H1 (cell line): ENCODE measurements around the gene NUBP2. TPM values are rescaled to one million over a fixed set of nuclear protein-coding genes. Genes with fewer than 3 reads are reported as not detected.
A peak's percentile ranks its signal among the peaks of the same experiment; 100 is the strongest.

Experiments used
- CTCF ChIA-PET: fragments of 300-600 bp; sonication (Branson Sonifier 250); formaldehyde crosslinking; loops from one replicate; lab custom pipeline; 2021; ENCODE audit not compliant: partially characterized antibody; lab: Charles Lee
- POLR2A ChIA-PET: fragments of 300-600 bp; sonication (Branson Sonifier 250); formaldehyde crosslinking; loops from one replicate; lab custom pipeline; 2021; ENCODE audit warnings: inconsistent platforms; ENCODE audit not compliant: partially characterized antibody; lab: Charles Lee
- DNase-seq, 2 experiments: peaks; one replicate each; pipeline versions ENCODE4 v3.0.0 to v3.0.0-alpha.2; 2010 to 2022; ENCODE audit warnings: low spot score in 2 of 2, low read depth in 1 of 2, mixed read lengths in 1 of 2
- FAIRE-seq: peaks from 2 replicates; lab custom pipeline; 2011; peaks lifted over from hg19 to GRCh38; lab: Jason Lieb, UNC
- H2AFZ ChIP-seq: 2 replicates; pipeline ENCODE4 v1.8.1; 2012; ENCODE audit warnings: low read length, inconsistent platforms
- H2AK5ac ChIP-seq: 2 replicates; pipeline ENCODE4 v1.6.1; 2013; ENCODE audit warnings: low read depth, low read length
- H2BK120ac ChIP-seq: replicated peaks from 2 replicates; pipeline ENCODE3; 2013; ENCODE audit warnings: low read depth, low read length, inconsistent platforms
- H2BK12ac ChIP-seq: 2 replicates; pipeline ENCODE4 v1.6.1; 2013; ENCODE audit warnings: low read depth, low read length
- H2BK15ac ChIP-seq: 2 replicates; pipeline ENCODE4 v1.6.1; 2013; ENCODE audit warnings: low read length
- H2BK20ac ChIP-seq: 2 replicates; pipeline ENCODE4 v1.6.1; 2013; ENCODE audit warnings: low read length
- H2BK5ac ChIP-seq: 2 replicates; pipeline ENCODE4 v1.6.1; 2013; ENCODE audit warnings: low read depth, low read length
- H3K14ac ChIP-seq: 2 replicates; pipeline ENCODE4 v1.6.1; 2013; ENCODE audit warnings: inconsistent platforms; ENCODE audit not compliant: insufficient read length
- H3K18ac ChIP-seq: 2 replicates; pipeline ENCODE4 v1.6.1; 2013; ENCODE audit warnings: low read length; ENCODE audit errors: extremely low read depth
- H3K23ac ChIP-seq: 2 replicates; pipeline ENCODE4 v1.6.1; 2013; ENCODE audit warnings: inconsistent platforms; ENCODE audit not compliant: insufficient read length
- H3K23me2 ChIP-seq: 2 replicates; pipeline ENCODE4 v1.6.1; 2013; ENCODE audit warnings: low read depth, low read length
- H3K27ac ChIP-seq: 2 replicates; pipeline ENCODE4 v1.6.1; 2011; ENCODE audit warnings: low read depth, low read length, inconsistent platforms
- H3K27me3 ChIP-seq, 4 experiments: replicated peaks in 1 of 4; 1 replicate in 1 of 4; 2 replicates in 3 of 4; pipeline versions ENCODE4 v1.6.1 to v1.8.1; 2011 to 2013; ENCODE audit warnings: low read length in 3 of 4, mild to moderate bottlenecking in 3 of 4, inconsistent platforms in 2 of 4, mixed read lengths in 2 of 4, moderate library complexity in 1 of 4; ENCODE audit not compliant: control insufficient read depth in 3 of 4, insufficient read depth in 3 of 4; ENCODE audit errors: extremely low read depth in 1 of 4
- H3K36me3 ChIP-seq, 4 experiments: 2 replicates each; pipeline versions ENCODE4 v1.6.1 to v1.8.1; 2011 to 2013; ENCODE audit warnings: mild to moderate bottlenecking in 4 of 4, low read length in 3 of 4, moderate library complexity in 2 of 4, control low read depth in 1 of 4, inconsistent platforms in 1 of 4; ENCODE audit not compliant: insufficient read depth in 4 of 4, control insufficient read depth in 2 of 4
- H3K4ac ChIP-seq: replicated peaks from 2 replicates; pipeline ENCODE3; 2013; ENCODE audit warnings: low read length, low read depth, mixed read lengths, inconsistent platforms; ENCODE audit not compliant: insufficient read length
- H3K4me1 ChIP-seq, 4 experiments: replicated peaks in 1 of 4; 1 replicate in 1 of 4; 2 replicates in 3 of 4; pipeline versions ENCODE4 v1.6.1 to v1.8.1; 2011 to 2013; ENCODE audit warnings: low read length in 3 of 4, inconsistent platforms in 2 of 4, mixed read lengths in 1 of 4; ENCODE audit not compliant: insufficient read depth in 4 of 4, control insufficient read depth in 3 of 4
- H3K4me2 ChIP-seq, 2 experiments: 2 replicates each; pipeline versions ENCODE4 v1.6.1 to v1.8.1; 2011 to 2013; ENCODE audit warnings: low read depth in 2 of 2, low read length in 2 of 2, control low read depth in 1 of 2, inconsistent platforms in 1 of 2, mild to moderate bottlenecking in 1 of 2; ENCODE audit not compliant: insufficient read depth in 1 of 2
- H3K4me3 ChIP-seq, 4 experiments: fragments of 200-600, 300-600 bp in 1 of 4; sonication (generic), shearing (Covaris generic), sonication (Bioruptor Twin) in 1 of 4; 2 replicates each; pipeline versions ENCODE4 v1.5.1 to v1.8.1; 2011 to 2016; ENCODE audit warnings: low read length in 4 of 4, low read depth in 3 of 4, control low read depth in 2 of 4, inconsistent platforms in 2 of 4, mild to moderate bottlenecking in 2 of 4, mixed read lengths in 1 of 4, moderate library complexity in 1 of 4; ENCODE audit not compliant: insufficient read depth in 2 of 4; ENCODE audit errors: extremely low read depth in 1 of 4
- H3K56ac ChIP-seq: replicated peaks from 2 replicates; pipeline ENCODE3; 2013; ENCODE audit warnings: low read depth, mild to moderate bottlenecking, mixed read lengths, low read length, inconsistent platforms; ENCODE audit not compliant: insufficient read length
- H3K79me1 ChIP-seq: 2 replicates; pipeline ENCODE4 v1.6.1; 2013; ENCODE audit warnings: low read depth, low read length, control low read depth
- H3K79me2 ChIP-seq, 2 experiments: 2 replicates each; pipeline versions ENCODE4 v1.6.1 to v1.8.1; 2012 to 2013; ENCODE audit warnings: low read length in 2 of 2, mild to moderate bottlenecking in 2 of 2, inconsistent platforms in 1 of 2; ENCODE audit not compliant: insufficient read depth in 2 of 2, control insufficient read depth in 1 of 2
- H3K9ac ChIP-seq, 4 experiments: replicated peaks in 1 of 4; 1 replicate in 1 of 4; 2 replicates in 3 of 4; pipeline versions ENCODE4 v1.6.1 to v1.8.1; 2011 to 2013; ENCODE audit warnings: low read depth in 3 of 4, low read length in 3 of 4, control low read depth in 2 of 4, mild to moderate bottlenecking in 2 of 4, moderate library complexity in 2 of 4, inconsistent platforms in 1 of 4; ENCODE audit errors: extremely low read depth in 1 of 4
- H3K9me3 ChIP-seq, 2 experiments: 2 replicates each; pipeline versions ENCODE4 v1.6.1 to v1.8.1; 2012 to 2013; ENCODE audit warnings: mild to moderate bottlenecking in 2 of 2, moderate library complexity in 2 of 2, control low read depth in 1 of 2, inconsistent platforms in 1 of 2, low read depth in 1 of 2, low read length in 1 of 2, mixed read lengths in 1 of 2; ENCODE audit not compliant: insufficient read depth in 2 of 2
- H4K20me1 ChIP-seq, 2 experiments: replicated peaks in 1 of 2; 2 replicates each; pipeline versions ENCODE3 to v1.8.1; 2011 to 2013; ENCODE audit warnings: inconsistent platforms in 2 of 2, low read length in 2 of 2, mild to moderate bottlenecking in 1 of 2; ENCODE audit not compliant: insufficient read depth in 2 of 2, control insufficient read depth in 1 of 2
- H4K5ac ChIP-seq: 2 replicates; pipeline ENCODE4 v1.6.1; 2013; ENCODE audit warnings: low read length, low read depth, mixed read lengths, inconsistent platforms; ENCODE audit not compliant: insufficient read length
- H4K8ac ChIP-seq: 2 replicates; pipeline ENCODE4 v1.8.0; 2013; ENCODE audit warnings: mild to moderate bottlenecking, moderate library complexity, low read length, inconsistent platforms; ENCODE audit not compliant: insufficient read depth; ENCODE audit errors: extremely low read depth
- H4K91ac ChIP-seq: replicated peaks from 2 replicates; pipeline ENCODE3; 2013; ENCODE audit warnings: low read length, mixed read lengths, inconsistent platforms; ENCODE audit not compliant: insufficient read length
- BACH1 ChIP-seq: IDR thresholded peaks from 2 replicates; pipeline ENCODE4 v1.6.1; 2012; ENCODE audit warnings: low read length, improper control_type of control experiment
- POLR2AphosphoS5 ChIP-seq: IDR thresholded peaks from 2 replicates; pipeline ENCODE4 v1.6.1; 2011; ENCODE audit warnings: low read depth, low read length
- TAF1 ChIP-seq: IDR thresholded peaks from 2 replicates; pipeline ENCODE4 v1.6.1; 2011; ENCODE audit warnings: mild to moderate bottlenecking, low read depth, low read length
- WGBS, 2 experiments: shearing (Covaris generic) in 1 of 2; methylation state at CpG; one replicate each; pipeline versions ENCODE4 v1.1.6 to v1.1.7; 2013 to 2015; ENCODE audit warnings: low lambda C conversion rate in 2 of 2, mixed read lengths in 2 of 2, inconsistent platforms in 1 of 2, low coverage in 1 of 2, missing lambda C conversion rate in 1 of 2; ENCODE audit not compliant: insufficient replicate concordance in 2 of 2, insufficient coverage in 1 of 2, insufficient read length in 1 of 2; ENCODE audit errors: extremely low coverage in 1 of 2, missing lambda C conversion rate in 1 of 2; 5-methylcytosine and 5-hydroxymethylcytosine counted together
- polyA plus RNA-seq, 7 experiments: library from polyadenylated mRNA; depleted of rRNA in 3 of 7; stranded (reverse) in 5 of 7; unstranded in 2 of 7; fragments of >200 nt in 5 of 7; fragments of 200-250 nt in 2 of 7; gene quantifications; 1 replicate in 5 of 7; 2 replicates in 1 of 7; 4 replicates in 1 of 7; pipeline versions ENCODE4 v1.2.1 to v1.2.3, GENCODE V29; 2011 to 2013; ENCODE audit warnings: missing spikeins in 2 of 7, mixed read lengths in 2 of 7
- total RNA-seq: library from RNA; stranded (reverse); fragmentation: NEBNext Ultra II Directional; extraction: Animal tissue kit (Norgen Biotek cat#: 25700); gene quantifications from 2 replicates; pipeline ENCODE4 v1.2.1, GENCODE V29; 2021

NUBP2 gene
- total and polyA plus RNA-seq, 2 of the 8 experiments (the other 6 are each of a cell fraction or from before 2014, with no cell fraction given) = 70.3 to 96.9 TPM

GRCh38 chr16:1768767-1769401 is 13.9 kb upstream of the NUBP2 start:
- TF ChIP-seq POLR2AphosphoS5 (peak; percentile 42; the same call in 1 of the 2 replicates), TAF1 (no peak), BACH1 (no peak)
- H4K8ac ChIP-seq = no peak overlapping the region; the same call in 1 of the 2 replicates
- no peaks in the 10 kb centered on the region for H3K9me3 ChIP-seq
- H3K79me2 ChIP-seq = peaks cover 0 to 9% of the 10 kb centered on the region in 2 experiments; a peak in 1 of 4 replicates
- H3K4me2 ChIP-seq = no peak overlapping the region
- peaks cover 15% of the 10 kb centered on the region for H3K23me2 ChIP-seq
- no peak overlapping the region for H3K14ac ChIP-seq
- no peak overlapping the region for H2BK120ac ChIP-seq
- H3K4ac ChIP-seq = no peak overlapping the region
- no peaks in the 10 kb centered on the region for H3K79me1 ChIP-seq
- no peak overlapping the region for H2BK15ac ChIP-seq
- no peaks in the 10 kb centered on the region for H3K27me3 ChIP-seq
- 0 out of 2 replicates have a peak overlapping the region, but pooled peaks have one; percentile 6 for H2BK5ac ChIP-seq
- DNase-seq (no peak), FAIRE-seq (no peak)
- H4K20me1 ChIP-seq = peaks cover 1 to 10% of the 10 kb centered on the region in 2 experiments
- no peak overlapping the region for H2BK12ac ChIP-seq
- ChIA-PET POLR2A (interaction anchor here (0.6 to 13.5 kb wide), 10 partner anchors 9 to 260 kb away, joined by 3 to 246 read pairs (median 4); partner anchors contain the start of genes MAPK8IP3, NUBP2, RPS2 and SPSB3), CTCF (interaction anchor here (0.6 to 1.5 kb wide), 3 partner anchors 81 to 468 kb away, joined by 3 to 4 read pairs (median 3); no protein-coding TSS in a partner anchor)
- 91% methylated on average over 11 of the region's 26 CpGs; no CpG with 5 or more reads in 1 of the 2 experiments for WGBS, 2 experiments
- H3K4me1 ChIP-seq = peaks cover 0 to 21% (median 13%) of the 10 kb centered on the region in 4 experiments; a peak in 5 of 7 replicates
- H3K4me3 ChIP-seq = no peak overlapping the region
- peaks cover 3 to 37% (median 7%) of the 10 kb centered on the region in 4 experiments; a peak in 4 of 8 replicates for H3K36me3 ChIP-seq
- no peak overlapping the region for H3K56ac ChIP-seq
- no peak overlapping the region for H2AFZ ChIP-seq
- H3K18ac ChIP-seq = no peak overlapping the region
- no peak overlapping the region for H2BK20ac ChIP-seq
- no peak overlapping the region for H3K9ac ChIP-seq
- H3K27ac ChIP-seq = no peak overlapping the region
- H4K5ac ChIP-seq = no peak overlapping the region
- H3K23ac ChIP-seq = no peak overlapping the region
- no peak overlapping the region for H4K91ac ChIP-seq
- H2AK5ac ChIP-seq = no peak overlapping the region
